Astrocyte (in vitro differentiated cells and primary cell): ENCODE data around the gene MBOAT7. TPM values are rescaled to one million over a fixed set of nuclear protein-coding genes. Genes with fewer than 3 reads are reported as not detected.

Experiments
- DNase-seq: peaks from one replicate; pipeline ENCODE4 v3.0.0-alpha.2; 2010; ENCODE audit warnings: low read depth
- FAIRE-seq: peaks from 2 replicates; lab custom pipeline; 2011; peaks lifted over from hg19 to GRCh38; lab: Jason Lieb, UNC
- H2AFZ ChIP-seq: 2 replicates; pipeline ENCODE4 v1.6.0; 2012; ENCODE audit warnings: low read depth, low read length, inconsistent platforms
- H3K27ac ChIP-seq: 2 replicates; pipeline ENCODE4 v1.5.1; 2011; ENCODE audit warnings: low read depth, low read length, inconsistent platforms
- H3K27me3 ChIP-seq: 2 replicates; pipeline ENCODE4 v1.6.0; 2011; ENCODE audit warnings: low read length, inconsistent platforms; ENCODE audit not compliant: insufficient read depth
- H3K36me3 ChIP-seq: 2 replicates; pipeline ENCODE4 v1.5.1; 2011; ENCODE audit warnings: low read length, inconsistent platforms; ENCODE audit not compliant: insufficient read depth
- H3K4me1 ChIP-seq: 2 replicates; pipeline ENCODE4 v1.5.1; 2011; ENCODE audit warnings: low read length, inconsistent platforms; ENCODE audit not compliant: insufficient read depth
- H3K4me2 ChIP-seq: 2 replicates; pipeline ENCODE4 v1.6.0; 2012; ENCODE audit warnings: low read length, inconsistent platforms
- H3K4me3 ChIP-seq: 2 replicates; pipeline ENCODE4 v1.5.1; 2011; ENCODE audit warnings: low read depth, mild to moderate bottlenecking, low read length, inconsistent platforms; ENCODE audit not compliant: insufficient read depth
- H3K79me2 ChIP-seq: 2 replicates; pipeline ENCODE4 v1.6.0; 2012; ENCODE audit warnings: mild to moderate bottlenecking, low read length, inconsistent platforms; ENCODE audit not compliant: insufficient read depth
- H3K9ac ChIP-seq: 2 replicates; pipeline ENCODE4 v1.6.0; 2012; ENCODE audit warnings: mild to moderate bottlenecking, low read length, inconsistent platforms
- H3K9me3 ChIP-seq: 2 replicates; pipeline ENCODE4 v1.5.1; 2012; ENCODE audit warnings: low read depth, mild to moderate bottlenecking, low read length, inconsistent platforms; ENCODE audit not compliant: insufficient read depth
- H4K20me1 ChIP-seq: 2 replicates; pipeline ENCODE4 v1.6.0; 2012; ENCODE audit warnings: low read length, inconsistent platforms; ENCODE audit not compliant: insufficient read depth
- H3K27ac Mint-ChIP-seq: one replicate; pipeline ENCODE4 v1.8.0; 2021; ENCODE audit warnings: mild to moderate bottlenecking, mixed read lengths; ENCODE audit not compliant: unreplicated experiment
- H3K27me3 Mint-ChIP-seq: one replicate; pipeline ENCODE4 v1.8.0; 2021; ENCODE audit warnings: low read depth, mixed read lengths; ENCODE audit not compliant: unreplicated experiment
- H3K36me3 Mint-ChIP-seq: one replicate; pipeline ENCODE4 v1.8.0; 2021; ENCODE audit warnings: low read depth, mixed read lengths; ENCODE audit not compliant: unreplicated experiment
- H3K4me1 Mint-ChIP-seq: one replicate; pipeline ENCODE4 v1.8.0; 2021; ENCODE audit warnings: low read depth, mixed read lengths; ENCODE audit not compliant: unreplicated experiment
- H3K4me3 Mint-ChIP-seq: one replicate; pipeline ENCODE4 v1.8.0; 2021; ENCODE audit warnings: mild to moderate bottlenecking, moderate library complexity, mixed read lengths; ENCODE audit not compliant: unreplicated experiment
- H3K9me3 Mint-ChIP-seq: one replicate; pipeline ENCODE4 v1.8.0; 2021; ENCODE audit warnings: mild to moderate bottlenecking, mixed read lengths; ENCODE audit not compliant: unreplicated experiment
- CTCF ChIP-seq: IDR thresholded peaks from 2 replicates; pipeline ENCODE4 v1.5.1; 2011; ENCODE audit warnings: low read depth, mild to moderate bottlenecking, inconsistent platforms, low read length, moderate library complexity; ENCODE audit not compliant: insufficient read depth
- EZH2 ChIP-seq: IDR thresholded peaks from 2 replicates; pipeline ENCODE4 v1.6.1; 2012; ENCODE audit warnings: mild to moderate bottlenecking, low read length, inconsistent platforms; ENCODE audit not compliant: insufficient read depth
- total RNA-seq: library from RNA; stranded (reverse); gene quantifications from 2 replicates; pipeline ENCODE4 v1.2.1, GENCODE V29; 2021

Gene MBOAT7
- total RNA-seq, 1 donor from 2014 or later, result 162 TPM

GRCh38 chr19:54179921-54180461, 9.4 kb downstream of the MBOAT7 start:
- peak overlapping the region; percentile 34 for H3K27ac ChIP-seq
- peak overlapping the region; percentile 40 for H3K9ac ChIP-seq
- Mint-ChIP-seq H3K4me3 (no peak overlapping the region), H3K4me1 (no peaks in the 10 kb centered on the region), H3K36me3 (peaks cover 13% of the 10 kb centered on the region), H3K9me3 (no peaks in the 10 kb centered on the region), H3K27me3 (no peaks in the 10 kb centered on the region), H3K27ac (peak overlapping the region; percentile 58)
- peak; percentile 48 for DNase-seq
- no peak overlapping the region for H3K4me2 ChIP-seq
- FAIRE-seq, result no peak
- H4K20me1 ChIP-seq, result peaks cover 20% of the 10 kb centered on the region
- H3K36me3 ChIP-seq, result no peaks in the 10 kb centered on the region
- peaks cover 3% of the 10 kb centered on the region for H3K79me2 ChIP-seq
- TF ChIP-seq CTCF (peak; percentile 52), EZH2 (no peak)
- H3K4me3 ChIP-seq, result no peak overlapping the region
- no peak overlapping the region for H2AFZ ChIP-seq
- no peaks in the 10 kb centered on the region for H3K27me3 ChIP-seq
- no peaks in the 10 kb centered on the region for H3K9me3 ChIP-seq
- no peaks in the 10 kb centered on the region for H3K4me1 ChIP-seq

- H3K9ac ChIP-seq, result no peak overlapping the region
- no peak overlapping the region for H3K4me3 Mint-ChIP-seq
- H3K27me3 Mint-ChIP-seq, result no peaks in the 10 kb centered on the region
- peaks cover 3% of the 10 kb centered on the region for H3K79me2 ChIP-seq
- H3K36me3 Mint-ChIP-seq, result peaks cover 13% of the 10 kb centered on the region
- H3K9me3 ChIP-seq, result no peaks in the 10 kb centered on the region
- no peaks in the 10 kb centered on the region for H3K4me1 Mint-ChIP-seq
- no peaks in the 10 kb centered on the region for H3K36me3 ChIP-seq
- no peaks in the 10 kb centered on the region for H3K4me1 ChIP-seq
- H3K4me3 ChIP-seq, result no peak overlapping the region
- no peak overlapping the region for H3K27ac Mint-ChIP-seq
- no peak overlapping the region for H3K4me2 ChIP-seq
- FAIRE-seq, result no peak
- H2AFZ ChIP-seq, result no peak overlapping the region
- no peak for DNase-seq
- no peaks in the 10 kb centered on the region for H3K9me3 Mint-ChIP-seq
- no peak overlapping the region for H3K27ac ChIP-seq
- peaks cover 20% of the 10 kb centered on the region for H4K20me1 ChIP-seq
- H3K27me3 ChIP-seq, result no peaks in the 10 kb centered on the region
- TF ChIP-seq EZH2, result no peak
- no peak for TF ChIP-seq CTCF
Observed at GRCh38 chr19:54179262-54179852, 10.0 kb downstream of the MBOAT7 start.
